Measurements from ENCODE around the gene TTC8.

The TTC8 gene

DNA sequence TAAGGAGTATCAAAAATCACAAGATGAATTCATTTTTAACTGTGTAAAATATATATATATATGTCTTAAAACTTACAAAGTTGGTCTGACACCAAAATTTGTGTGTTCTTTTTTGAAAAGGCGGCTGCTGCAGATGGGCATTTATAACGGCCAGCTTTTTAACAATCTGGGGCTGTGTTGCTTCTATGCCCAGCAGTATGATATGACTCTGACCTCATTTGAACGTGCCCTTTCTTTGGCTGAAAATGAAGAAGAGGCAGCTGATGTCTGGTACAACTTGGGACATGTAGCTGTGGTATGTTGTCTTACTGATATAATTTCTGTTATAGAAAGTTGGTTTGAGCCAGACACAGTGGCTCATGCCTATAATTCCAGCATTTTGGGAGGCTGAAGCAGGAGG is 47.0 kb downstream of the TTC8 start:
- TF ChIP-seq POLR2AphosphoS5 (IDR thresholded peaks at IDR 0.05; ENCODE audit: low read depth, low read length) = no peak
- TF ChIP-seq TAF1 (IDR thresholded peaks at IDR 0.05; ENCODE audit: borderline replicate concordance, low read depth, low read length) = no peak
- no peak for TF ChIP-seq POLR2A (IDR thresholded peaks at IDR 0.05; ENCODE audit: low read depth, low read length)
- FAIRE-seq = no peak

GRCh38 chr14:88872976-88873375 is 48.5 kb downstream of the TTC8 start:
- no peak for TF ChIP-seq POLR2A (IDR thresholded peaks at IDR 0.05; ENCODE audit: low read depth, low read length)
- no peak for TF ChIP-seq POLR2AphosphoS5 (IDR thresholded peaks at IDR 0.05; ENCODE audit: low read depth, low read length)
- TF ChIP-seq TAF1 (IDR thresholded peaks at IDR 0.05; ENCODE audit: borderline replicate concordance, low read depth, low read length) = no peak
- no peak for DNase-seq (ENCODE audit: insufficient read length)
- FAIRE-seq = no peak

More for the DNA sequence above, 47.0 kb downstream of the TTC8 start:
- no peak for DNase-seq (ENCODE audit: insufficient read length)

- no peak for TF ChIP-seq TAF1 (IDR thresholded peaks at IDR 0.05; ENCODE audit: borderline replicate concordance, low read depth, low read length)
- no peak for TF ChIP-seq POLR2AphosphoS5 (IDR thresholded peaks at IDR 0.05; ENCODE audit: low read depth, low read length)
- TF ChIP-seq POLR2A (IDR thresholded peaks at IDR 0.05; ENCODE audit: low read depth, low read length) = no peak
- DNase-seq (ENCODE audit: insufficient read length) (no peak), FAIRE-seq (no peak)
Observed at GRCh38 chr14:88877192-88877591, 52.7 kb downstream of the TTC8 start.

- DNase-seq (ENCODE audit: insufficient read length) (no peak), FAIRE-seq (no peak)
- TF ChIP-seq POLR2AphosphoS5 (IDR thresholded peaks at IDR 0.05; ENCODE audit: low read depth, low read length) (no peak), POLR2A (IDR thresholded peaks at IDR 0.05; ENCODE audit: low read depth, low read length) (no peak), TAF1 (IDR thresholded peaks at IDR 0.05; ENCODE audit: borderline replicate concordance, low read depth, low read length) (no peak)
Observed at GRCh38 chr14:88879022-88879421, 54.6 kb downstream of the TTC8 start.

- DNase-seq (ENCODE audit: insufficient read length) = no peak
- TF ChIP-seq TAF1 (IDR thresholded peaks at IDR 0.05; ENCODE audit: borderline replicate concordance, low read depth, low read length) = no peak
- no peak for TF ChIP-seq POLR2A (IDR thresholded peaks at IDR 0.05; ENCODE audit: low read depth, low read length)
- no peak for TF ChIP-seq POLR2AphosphoS5 (IDR thresholded peaks at IDR 0.05; ENCODE audit: low read depth, low read length)
- no peak for FAIRE-seq
Observed at GRCh38 chr14:88882236-88882635, 57.8 kb downstream of the TTC8 start.

DNA sequence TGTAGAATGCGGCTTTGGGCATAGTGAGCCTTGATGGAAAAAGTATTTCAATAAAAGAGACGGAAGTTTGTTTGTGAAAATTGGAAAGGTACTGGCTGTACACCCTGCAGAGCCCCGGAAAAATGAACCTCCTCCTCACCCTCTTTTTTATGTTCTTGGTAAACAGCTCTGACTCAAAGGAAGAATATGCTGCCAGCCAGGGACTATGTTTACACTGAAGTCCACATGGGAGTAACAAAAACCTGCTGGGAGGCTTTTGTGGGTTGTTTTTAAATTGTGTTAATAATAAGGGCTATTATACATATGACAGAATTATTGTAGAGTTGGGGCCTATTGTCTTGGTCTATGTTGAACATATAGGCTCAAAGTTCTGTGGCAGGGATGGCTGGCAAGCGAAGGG is 70.7 kb downstream of the TTC8 start:
- DNase-seq (ENCODE audit: insufficient read length) = no peak
- no peak for FAIRE-seq
- TF ChIP-seq POLR2A (IDR thresholded peaks at IDR 0.05; ENCODE audit: low read depth, low read length) = no peak
- TF ChIP-seq POLR2AphosphoS5 (IDR thresholded peaks at IDR 0.05; ENCODE audit: low read depth, low read length) = no peak
- no peak for TF ChIP-seq TAF1 (IDR thresholded peaks at IDR 0.05; ENCODE audit: borderline replicate concordance, low read depth, low read length)

- TF ChIP-seq POLR2AphosphoS5 (IDR thresholded peaks at IDR 0.05; ENCODE audit: low read depth, low read length) = no peak
- TF ChIP-seq TAF1 (IDR thresholded peaks at IDR 0.05; ENCODE audit: borderline replicate concordance, low read depth, low read length) = no peak
- no peak for FAIRE-seq
Observed at GRCh38 chr14:88901189-88901588, 76.7 kb downstream of the TTC8 start.

GRCh38 chr14:88901991-88902390 is 77.5 kb downstream of the TTC8 start:
- FAIRE-seq = no peak
- no peak for DNase-seq (ENCODE audit: insufficient read length)
- TF ChIP-seq TAF1 (IDR thresholded peaks at IDR 0.05; ENCODE audit: borderline replicate concordance, low read depth, low read length) (no peak), POLR2AphosphoS5 (IDR thresholded peaks at IDR 0.05; ENCODE audit: low read depth, low read length) (no peak), POLR2A (IDR thresholded peaks at IDR 0.05; ENCODE audit: low read depth, low read length) (no peak)

More at GRCh38 chr14:88901189-88901588, 76.7 kb downstream of the TTC8 start:
- no peak for DNase-seq (ENCODE audit: insufficient read length)

DNA sequence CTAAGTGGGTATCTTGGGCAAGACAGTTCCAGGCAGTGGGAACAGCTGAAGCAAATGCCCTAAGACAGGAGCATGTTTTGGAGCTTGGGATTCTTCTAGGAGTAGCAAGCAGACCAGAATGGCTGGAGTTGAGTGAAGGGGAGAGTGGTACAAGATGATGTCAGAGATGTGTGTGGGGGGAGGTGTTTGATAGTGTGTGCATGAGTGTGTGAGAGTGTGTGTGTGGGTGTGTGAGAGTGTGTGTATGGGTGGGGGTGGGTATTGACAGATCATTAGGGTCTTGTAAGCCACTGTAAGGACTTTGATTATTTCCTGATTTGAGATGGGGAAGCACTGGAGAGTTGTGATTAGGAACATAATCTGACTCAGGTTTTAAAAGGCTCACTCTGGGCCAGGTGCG is 78.4 kb downstream of the TTC8 start:
- FAIRE-seq (no peak), DNase-seq (ENCODE audit: insufficient read length) (no peak)
- TF ChIP-seq TAF1 (IDR thresholded peaks at IDR 0.05; ENCODE audit: borderline replicate concordance, low read depth, low read length) = no peak
- no peak for TF ChIP-seq POLR2AphosphoS5 (IDR thresholded peaks at IDR 0.05; ENCODE audit: low read depth, low read length)
- TF ChIP-seq POLR2A (IDR thresholded peaks at IDR 0.05; ENCODE audit: low read depth, low read length) = no peak

GRCh38 chr14:88904206-88904647 is 79.8 kb downstream of the TTC8 start:
- TF ChIP-seq POLR2AphosphoS5 (IDR thresholded peaks at IDR 0.05; ENCODE audit: low read depth, low read length) (no peak), POLR2A (IDR thresholded peaks at IDR 0.05; ENCODE audit: low read depth, low read length) (no peak), TAF1 (IDR thresholded peaks at IDR 0.05; ENCODE audit: borderline replicate concordance, low read depth, low read length) (no peak)
- DNase-seq (ENCODE audit: insufficient read length) (no peak), FAIRE-seq (no peak)

GRCh38 chr14:88904864-88905263 is 80.4 kb downstream of the TTC8 start:
- no peak for FAIRE-seq
- no peak for DNase-seq (ENCODE audit: insufficient read length)
- TF ChIP-seq POLR2A (IDR thresholded peaks at IDR 0.05; ENCODE audit: low read depth, low read length) (no peak), TAF1 (IDR thresholded peaks at IDR 0.05; ENCODE audit: borderline replicate concordance, low read depth, low read length) (no peak), POLR2AphosphoS5 (IDR thresholded peaks at IDR 0.05; ENCODE audit: low read depth, low read length) (no peak)

- TF ChIP-seq POLR2A (IDR thresholded peaks at IDR 0.05; ENCODE audit: low read depth, low read length) (no peak), POLR2AphosphoS5 (IDR thresholded peaks at IDR 0.05; ENCODE audit: low read depth, low read length) (no peak), TAF1 (IDR thresholded peaks at IDR 0.05; ENCODE audit: borderline replicate concordance, low read depth, low read length) (no peak)
- no peak for DNase-seq (ENCODE audit: insufficient read length)
- no peak for FAIRE-seq
Observed at GRCh38 chr14:88908216-88908615, 83.8 kb downstream of the TTC8 start.

DNA sequence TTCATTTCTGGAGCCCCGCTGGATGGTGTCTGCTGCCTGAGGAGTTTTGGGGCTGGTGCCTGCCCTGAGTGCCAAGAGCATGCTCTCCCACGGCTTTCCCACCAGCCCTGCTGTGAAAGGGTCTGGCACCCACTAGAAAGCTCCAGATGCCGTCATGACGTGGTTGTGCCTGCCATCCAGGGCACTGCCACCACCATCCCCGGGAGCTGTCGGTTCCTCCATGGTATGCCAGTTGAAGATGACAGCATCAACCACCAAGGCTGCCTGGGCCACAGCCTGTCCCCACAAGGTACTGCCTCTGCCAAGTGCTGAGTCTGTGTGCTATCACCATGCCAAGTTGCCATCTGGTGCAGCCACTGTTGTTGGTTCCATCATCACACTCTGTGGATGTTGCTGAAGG is 85.9 kb downstream of the TTC8 start:
- FAIRE-seq (no peak), DNase-seq (ENCODE audit: insufficient read length) (no peak)
- TF ChIP-seq TAF1 (IDR thresholded peaks at IDR 0.05; ENCODE audit: borderline replicate concordance, low read depth, low read length) (no peak), POLR2AphosphoS5 (IDR thresholded peaks at IDR 0.05; ENCODE audit: low read depth, low read length) (no peak), POLR2A (IDR thresholded peaks at IDR 0.05; ENCODE audit: low read depth, low read length) (no peak)

All from GM12892 (cell line).